Endothelial cell of umbilical vein (primary cell): ENCODE data around the gene TLR9. TPM values are rescaled to one million over a fixed set of nuclear protein-coding genes. Genes with fewer than 3 reads are reported as not detected.

Experiments used
- BruUV-seq: library from RNA; stranded (reverse); fragments of 400-500 nt; replicated peaks from 2 replicates; lab custom pipeline; 2021; lab: Mats Ljungman, UMichigan
- CTCF ChIA-PET: fragments of 300-600, 350-600 bp; sonication (Branson Sonifier 250); formaldehyde crosslinking; loops from one replicate; lab custom pipeline; 2021; ENCODE audit warnings: antibody characterized with exemption, inconsistent platforms; lab: Charles Lee
- POLR2A ChIA-PET: fragments of 300-600, 350-600 bp; sonication (Branson Sonifier 250); formaldehyde crosslinking; loops from one replicate; lab custom pipeline; 2021; ENCODE audit warnings: antibody characterized with exemption, inconsistent platforms; lab: Charles Lee
- DNase-seq: peaks from one replicate; pipeline ENCODE4 v3.0.0-alpha.2; 2011; ENCODE audit warnings: low read depth, low spot score
- FAIRE-seq: peaks from 2 replicates; lab custom pipeline; 2011; peaks lifted over from hg19 to GRCh38; lab: Jason Lieb, UNC
- H2AFZ ChIP-seq: 2 replicates; pipeline ENCODE4 v1.6.0; 2012; ENCODE audit warnings: low read depth, low read length, control low read depth, inconsistent platforms
- H3K27ac ChIP-seq: 2 replicates; pipeline ENCODE4 v1.5.1; 2011; ENCODE audit warnings: low read depth, mild to moderate bottlenecking, control low read depth, low read length, moderate library complexity; ENCODE audit not compliant: insufficient read depth
- H3K27me3 ChIP-seq, 2 experiments: 2 replicates each; pipeline versions ENCODE4 v1.6.0 to v1.6.1; 2011; ENCODE audit warnings: low read length in 2 of 2, mixed read lengths in 1 of 2; ENCODE audit not compliant: control insufficient read depth in 2 of 2, insufficient read depth in 2 of 2
- H3K36me3 ChIP-seq, 2 experiments: 2 replicates in 1 of 2; 3 replicates in 1 of 2; pipeline ENCODE4 v1.5.1; 2011; ENCODE audit warnings: low read length in 2 of 2, mild to moderate bottlenecking in 1 of 2, moderate library complexity in 1 of 2; ENCODE audit not compliant: control insufficient read depth in 2 of 2, insufficient read depth in 2 of 2; ENCODE audit errors: extremely low read depth in 1 of 2
- H3K4me1 ChIP-seq: 3 replicates; pipeline ENCODE4 v1.5.1; 2011; ENCODE audit warnings: mild to moderate bottlenecking, low read length; ENCODE audit not compliant: control insufficient read depth, insufficient read depth; ENCODE audit errors: extremely low read depth
- H3K4me2 ChIP-seq: 2 replicates; pipeline ENCODE4 v1.6.1; 2011; ENCODE audit warnings: low read length, control low read depth, mixed read lengths; ENCODE audit not compliant: insufficient read depth
- H3K4me3 ChIP-seq, 3 experiments: fragments of 200-600 bp in 1 of 3; sonication (generic), shearing (Covaris generic) in 1 of 3; replicated peaks in 1 of 3; 2 replicates each; pipeline ENCODE4 v1.5.1; 2011 to 2016; ENCODE audit warnings: control low read depth in 3 of 3, low read length in 3 of 3, mild to moderate bottlenecking in 2 of 3, inconsistent platforms in 1 of 3, low read depth in 1 of 3, moderate library complexity in 1 of 3; ENCODE audit not compliant: insufficient read depth in 1 of 3
- H3K79me2 ChIP-seq: 2 replicates; pipeline ENCODE4 v1.6.0; 2012; ENCODE audit warnings: low read length, inconsistent platforms; ENCODE audit not compliant: control insufficient read depth, insufficient read depth
- H3K9ac ChIP-seq: replicated peaks from 2 replicates; pipeline ENCODE3; 2011; ENCODE audit warnings: low read length, control low read depth; ENCODE audit not compliant: insufficient read depth; ENCODE audit errors: extremely low read depth
- H3K9me1 ChIP-seq: replicated peaks from 3 replicates; pipeline ENCODE4 v1.6.0; 2011; ENCODE audit warnings: mild to moderate bottlenecking, low read length; ENCODE audit not compliant: control insufficient read depth, insufficient read depth; ENCODE audit errors: extremely low read depth
- H3K9me3 ChIP-seq: replicated peaks from 2 replicates; pipeline ENCODE4 v1.5.1; 2012; ENCODE audit warnings: low read length, inconsistent platforms; ENCODE audit not compliant: control insufficient read depth, insufficient read depth
- H4K20me1 ChIP-seq: replicated peaks from 2 replicates; pipeline ENCODE3; 2011; ENCODE audit warnings: mild to moderate bottlenecking, low read length; ENCODE audit not compliant: control insufficient read depth, insufficient read depth; ENCODE audit errors: extremely low read depth
- FOS ChIP-seq: IDR thresholded peaks from 2 replicates; pipeline ENCODE4 v1.6.1; 2011; ENCODE audit warnings: mild to moderate bottlenecking, low read length, moderate library complexity, borderline replicate concordance; ENCODE audit not compliant: insufficient read depth
- GATA2 ChIP-seq: IDR thresholded peaks from 2 replicates; pipeline ENCODE4 v1.7.0; 2011; ENCODE audit warnings: low read depth, mild to moderate bottlenecking, moderate library complexity, mixed read lengths, low read length; ENCODE audit not compliant: insufficient read length, insufficient read depth
- JUN ChIP-seq: IDR thresholded peaks from 2 replicates; pipeline ENCODE4 v1.6.1; 2011; ENCODE audit warnings: borderline replicate concordance, low read depth; ENCODE audit not compliant: insufficient read length, insufficient read depth
- MYC ChIP-seq: IDR thresholded peaks from one replicate; pipeline ENCODE4 v1.6.1; 2011; ENCODE audit warnings: mild to moderate bottlenecking, low read depth, low read length
- POLR2A ChIP-seq: IDR thresholded peaks from 2 replicates; pipeline ENCODE4 v1.6.1; 2012; ENCODE audit warnings: low read depth, mild to moderate bottlenecking, control low read depth, low read length
- POLR2AphosphoS5 ChIP-seq: IDR thresholded peaks from 2 replicates; pipeline ENCODE4 v1.6.1; 2012; ENCODE audit warnings: low read depth, mild to moderate bottlenecking, control low read depth, low read length, moderate library complexity; ENCODE audit not compliant: insufficient read depth
- dilution Hi-C: fragments of 300-500 bp; cut with MboI; formaldehyde crosslinking; loops from one replicate; pipeline ENCODE4 v1.15.0; 2019; ENCODE audit warnings: low sequenced_read_pairs; ENCODE audit not compliant: extremely low pct_ligation_motif_present
- intact Hi-C: fragments of 100-400 bp; cut with micrococcal nuclease; formaldehyde crosslinking; loops from one replicate; pipeline ENCODE4 v1.10.0; 2022
- polyA plus RNA-seq, 4 experiments: library from polyadenylated mRNA; depleted of rRNA in 3 of 4; stranded (reverse) in 3 of 4; unstranded in 1 of 4; fragments of >200 nt; gene quantifications; 2 replicates each; pipeline versions ENCODE4 v1.2.1 to v1.2.3, GENCODE V29; 2011 to 2012; ENCODE audit warnings: missing spikeins in 1 of 4
- total RNA-seq: library from RNA; stranded (reverse); gene quantifications from 2 replicates; pipeline ENCODE4 v1.2.3, GENCODE V29; 2021
- TF ChIP-seq, protein P1 (sequence below): IDR thresholded peaks from 2 replicates; pipeline ENCODE4 v1.6.1; 2011; ENCODE audit not compliant: insufficient read depth, insufficient read length

The TLR9 gene
- total and polyA plus RNA-seq, 2 donors (not counting 3 experiments of a cell fraction or from before 2014, with no cell fraction given): not detected

GRCh38 chr3:52176180-52176752 is 49.2 kb downstream of the TLR9 start:
- Histone ChIP-seq H3K9me3 (no peaks in the 10 kb centered on the region), H3K79me2 (no peaks in the 10 kb centered on the region), H3K4me2 (no peak overlapping the region), H4K20me1 (no peaks in the 10 kb centered on the region), H2AFZ (no peak overlapping the region), H3K36me3 (no peaks in the 10 kb centered on the region), H3K9ac (no peak overlapping the region), H3K27me3 (peaks cover 0 to 4% of the 10 kb centered on the region in 2 experiments), H3K27ac (no peak overlapping the region), H3K4me1 (no peaks in the 10 kb centered on the region), H3K4me3 (no peak overlapping the region), H3K9me1 (no peaks in the 10 kb centered on the region)
- FAIRE-seq (no peak), DNase-seq (no peak)
- TF ChIP-seq GATA2 (no peak), FOS (no peak), MYC (no peak), POLR2AphosphoS5 (no peak), JUN (no peak), POLR2A (no peak)
- TF ChIP-seq, protein P1, sequence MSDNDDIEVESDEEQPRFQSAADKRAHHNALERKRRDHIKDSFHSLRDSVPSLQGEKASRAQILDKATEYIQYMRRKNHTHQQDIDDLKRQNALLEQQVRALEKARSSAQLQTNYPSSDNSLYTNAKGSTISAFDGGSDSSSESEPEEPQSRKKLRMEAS: no peak
- POLR2A ChIA-PET: no interaction called here
- dilution Hi-C loops (no loop called here), intact Hi-C loops (no loop called here)
- CTCF ChIA-PET: no interaction called here
- no TSS peak for BruUV-seq
